KMS-11 (cell line): ENCODE data around the gene RFX1.
A peak's percentile ranks its signal among the peaks of the same experiment; 100 is the strongest.
"Not testable (repeated sequence)": the region's sequence is repeated elsewhere in the genome, so short reads cannot be mapped to it uniquely, and the experiment has no call there.

Experiments
- H2AFZ ChIP-seq: fragments of 200-600 bp; sonication (generic); 2 replicates; pipeline ENCODE4 v1.6.1; 2016; ENCODE audit warnings: antibody characterized with exemption, mixed run types, low read depth
- H3K27ac ChIP-seq: fragments of 200-600 bp; sonication (generic); 2 replicates; pipeline ENCODE4 v1.6.1; 2016; ENCODE audit warnings: mild to moderate bottlenecking, mixed run types
- H3K27me3 ChIP-seq: fragments of 200-600 bp; sonication (generic); 2 replicates; pipeline ENCODE4 v1.6.1; 2017; ENCODE audit warnings: mild to moderate bottlenecking, low read depth, mixed run types, moderate library complexity; ENCODE audit not compliant: insufficient read depth
- H3K36me3 ChIP-seq: fragments of 200-600 bp; sonication (generic); 2 replicates; pipeline ENCODE4 v1.6.1; 2017; ENCODE audit warnings: mild to moderate bottlenecking, mixed run types; ENCODE audit not compliant: insufficient read depth
- H3K4me1 ChIP-seq: fragments of 200-600 bp; sonication (generic); 2 replicates; pipeline ENCODE4 v1.6.1; 2016; ENCODE audit warnings: mild to moderate bottlenecking, low read depth, mixed run types; ENCODE audit not compliant: poor library complexity, severe bottlenecking
- H3K4me2 ChIP-seq: fragments of 200-600 bp; sonication (generic); 2 replicates; pipeline ENCODE4 v1.7.0; 2016; ENCODE audit warnings: mild to moderate bottlenecking, mixed run types
- H3K4me3 ChIP-seq: fragments of 200-600 bp; sonication (generic); IDR thresholded peaks from 2 replicates; pipeline ENCODE4 v1.6.1; 2017; ENCODE audit warnings: low read depth, low read length, mixed read lengths; ENCODE audit not compliant: insufficient read depth
- H3K79me2 ChIP-seq: fragments of 200-600 bp; sonication (generic); 2 replicates; pipeline ENCODE4 v1.6.1; 2016; ENCODE audit warnings: low read depth, mixed run types; ENCODE audit not compliant: insufficient read depth
- H3K9ac ChIP-seq: fragments of 200-600 bp; sonication (generic); 2 replicates; pipeline ENCODE4 v1.6.1; 2016; ENCODE audit warnings: mild to moderate bottlenecking, mixed run types
- H4K20me1 ChIP-seq: fragments of 200-600 bp; sonication (generic); 2 replicates; pipeline ENCODE4 v1.6.1; 2016; ENCODE audit warnings: mild to moderate bottlenecking, mixed run types; ENCODE audit not compliant: insufficient read depth
- TF ChIP-seq, protein P1 (sequence below): fragments of 200-600 bp; sonication (generic); conservative IDR thresholded peaks from 2 replicates; pipeline ENCODE4 v1.6.1; 2017; ENCODE audit warnings: low read depth, mild to moderate bottlenecking, antibody characterized with exemption, low read length, moderate library complexity, mixed read lengths

Gene RFX1

DNA sequence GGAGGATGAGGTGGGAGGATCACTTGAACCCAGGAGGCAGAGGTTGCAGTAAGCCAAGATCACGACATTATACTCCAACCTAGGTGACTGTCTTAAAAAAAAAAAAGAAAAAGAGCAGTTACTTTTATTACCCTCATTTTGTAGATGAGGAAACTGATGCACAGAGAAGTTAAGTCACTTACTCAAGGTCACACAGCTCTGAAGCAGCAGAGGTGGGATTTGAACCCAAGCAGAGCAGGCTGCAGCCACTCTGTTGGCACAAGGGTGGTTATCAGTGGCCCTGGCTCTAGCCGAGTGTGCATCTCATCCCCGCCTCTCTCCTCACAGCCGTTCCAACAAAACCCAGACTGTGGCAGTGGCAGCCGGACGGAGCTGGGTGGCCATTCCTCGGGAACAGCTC lies 33.1 kb upstream of the RFX1 start:
- Histone ChIP-seq H3K4me3 (no peak overlapping the region), H3K4me2 (no peak overlapping the region), H4K20me1 (no peaks in the 10 kb centered on the region), H2AFZ (no peak overlapping the region), H3K27ac (no peak overlapping the region), H3K27me3 (no peaks in the 10 kb centered on the region), H3K36me3 (no peaks in the 10 kb centered on the region), H3K9ac (no peak overlapping the region), H3K79me2 (peaks cover 3% of the 10 kb centered on the region; the same call in 1 of the 2 replicates), H3K4me1 (peaks cover 25% of the 10 kb centered on the region)
- TF ChIP-seq, protein P1, sequence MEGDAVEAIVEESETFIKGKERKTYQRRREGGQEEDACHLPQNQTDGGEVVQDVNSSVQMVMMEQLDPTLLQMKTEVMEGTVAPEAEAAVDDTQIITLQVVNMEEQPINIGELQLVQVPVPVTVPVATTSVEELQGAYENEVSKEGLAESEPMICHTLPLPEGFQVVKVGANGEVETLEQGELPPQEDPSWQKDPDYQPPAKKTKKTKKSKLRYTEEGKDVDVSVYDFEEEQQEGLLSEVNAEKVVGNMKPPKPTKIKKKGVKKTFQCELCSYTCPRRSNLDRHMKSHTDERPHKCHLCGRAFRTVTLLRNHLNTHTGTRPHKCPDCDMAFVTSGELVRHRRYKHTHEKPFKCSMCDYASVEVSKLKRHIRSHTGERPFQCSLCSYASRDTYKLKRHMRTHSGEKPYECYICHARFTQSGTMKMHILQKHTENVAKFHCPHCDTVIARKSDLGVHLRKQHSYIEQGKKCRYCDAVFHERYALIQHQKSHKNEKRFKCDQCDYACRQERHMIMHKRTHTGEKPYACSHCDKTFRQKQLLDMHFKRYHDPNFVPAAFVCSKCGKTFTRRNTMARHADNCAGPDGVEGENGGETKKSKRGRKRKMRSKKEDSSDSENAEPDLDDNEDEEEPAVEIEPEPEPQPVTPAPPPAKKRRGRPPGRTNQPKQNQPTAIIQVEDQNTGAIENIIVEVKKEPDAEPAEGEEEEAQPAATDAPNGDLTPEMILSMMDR: no peak

DNA sequence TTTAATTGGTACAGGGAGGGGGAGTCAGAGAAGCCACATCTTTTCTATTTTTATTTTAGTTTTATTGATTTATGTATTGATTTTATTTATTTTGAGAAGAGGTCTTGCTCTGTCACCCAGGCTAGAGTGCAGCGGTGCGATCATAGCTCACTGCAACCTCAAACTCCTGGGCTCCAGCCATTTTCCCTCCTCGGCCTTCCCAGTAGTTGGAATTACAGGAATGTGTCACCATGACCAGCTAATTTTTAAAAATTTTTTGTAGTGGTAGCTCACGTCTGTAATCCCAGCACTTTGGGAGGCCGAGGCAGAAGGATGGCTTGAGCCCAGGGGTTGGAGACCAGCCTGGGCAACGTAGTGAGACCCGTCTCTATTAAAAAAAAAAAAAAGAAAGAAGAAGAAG lies 29.6 kb upstream of the RFX1 start:
- Histone ChIP-seq H3K79me2 (peaks cover 10% of the 10 kb centered on the region), H2AFZ (no peak overlapping the region), H4K20me1 (no peaks in the 10 kb centered on the region), H3K4me1 (peaks cover 14% of the 10 kb centered on the region), H3K4me3 (no peak overlapping the region), H3K36me3 (no peaks in the 10 kb centered on the region), H3K4me2 (no peak overlapping the region), H3K27me3 (no peaks in the 10 kb centered on the region), H3K27ac (no peak overlapping the region), H3K9ac (no peak overlapping the region)
- TF ChIP-seq, protein P1: no peak

DNA sequence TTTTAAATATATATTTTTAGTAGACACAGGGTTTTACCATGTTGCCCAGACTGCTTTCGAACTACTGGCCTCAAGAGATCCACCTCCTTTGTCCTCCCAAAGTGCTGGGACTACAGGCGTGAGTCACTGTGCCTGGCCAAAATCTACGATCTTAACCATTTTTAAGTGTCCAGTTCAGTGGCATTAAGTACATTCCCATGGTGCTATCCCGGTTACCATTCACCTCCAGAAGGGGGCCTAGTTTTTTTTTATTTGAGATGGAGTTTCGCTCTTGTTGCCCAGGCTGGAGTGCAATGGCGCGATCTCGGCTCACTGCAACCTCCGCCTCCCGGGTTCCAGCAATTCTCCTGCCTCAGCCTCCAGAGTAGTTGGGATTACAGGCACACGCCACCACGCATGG lies 29.0 kb upstream of the RFX1 start:
- H3K4me2 ChIP-seq, H3K27me3 ChIP-seq, H2AFZ ChIP-seq, H3K9ac ChIP-seq, H3K27ac ChIP-seq, H3K36me3 ChIP-seq, H3K4me3 ChIP-seq, H3K4me1 ChIP-seq, H4K20me1 ChIP-seq: not testable (repeated sequence)
- peaks cover 10% of the 10 kb centered on the region for H3K79me2 ChIP-seq

DNA sequence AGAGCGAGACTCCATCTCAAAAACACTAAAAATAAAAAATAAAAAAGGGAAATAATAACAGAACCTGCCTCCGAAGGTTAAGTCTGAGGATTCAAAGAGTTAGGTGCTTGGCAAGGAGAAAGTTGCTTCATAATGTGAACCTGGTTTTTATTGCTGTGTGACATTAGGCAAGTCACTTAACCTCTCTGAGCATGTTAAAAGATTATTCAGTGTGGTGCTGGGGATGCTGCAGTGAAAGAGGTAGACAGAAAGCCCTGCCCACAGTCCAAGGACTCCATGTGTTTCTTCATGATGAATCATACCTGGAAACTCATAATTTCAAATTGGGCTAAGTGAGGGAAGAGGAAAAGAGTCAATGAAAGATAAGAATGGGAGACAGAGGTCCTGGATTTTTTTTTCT lies 27.8 kb upstream of the RFX1 start:
- no peaks in the 10 kb centered on the region for H4K20me1 ChIP-seq
- no peak overlapping the region for H3K27ac ChIP-seq
- TF ChIP-seq, protein P1: no peak
- peaks cover 9% of the 10 kb centered on the region for H3K4me1 ChIP-seq
- no peaks in the 10 kb centered on the region for H3K27me3 ChIP-seq
- no peak overlapping the region for H3K9ac ChIP-seq
- no peak overlapping the region for H3K4me3 ChIP-seq
- no peak overlapping the region for H2AFZ ChIP-seq
- H3K4me2 ChIP-seq: no peak overlapping the region
- H3K36me3 ChIP-seq: no peaks in the 10 kb centered on the region
- H3K79me2 ChIP-seq: peaks cover 10% of the 10 kb centered on the region

DNA sequence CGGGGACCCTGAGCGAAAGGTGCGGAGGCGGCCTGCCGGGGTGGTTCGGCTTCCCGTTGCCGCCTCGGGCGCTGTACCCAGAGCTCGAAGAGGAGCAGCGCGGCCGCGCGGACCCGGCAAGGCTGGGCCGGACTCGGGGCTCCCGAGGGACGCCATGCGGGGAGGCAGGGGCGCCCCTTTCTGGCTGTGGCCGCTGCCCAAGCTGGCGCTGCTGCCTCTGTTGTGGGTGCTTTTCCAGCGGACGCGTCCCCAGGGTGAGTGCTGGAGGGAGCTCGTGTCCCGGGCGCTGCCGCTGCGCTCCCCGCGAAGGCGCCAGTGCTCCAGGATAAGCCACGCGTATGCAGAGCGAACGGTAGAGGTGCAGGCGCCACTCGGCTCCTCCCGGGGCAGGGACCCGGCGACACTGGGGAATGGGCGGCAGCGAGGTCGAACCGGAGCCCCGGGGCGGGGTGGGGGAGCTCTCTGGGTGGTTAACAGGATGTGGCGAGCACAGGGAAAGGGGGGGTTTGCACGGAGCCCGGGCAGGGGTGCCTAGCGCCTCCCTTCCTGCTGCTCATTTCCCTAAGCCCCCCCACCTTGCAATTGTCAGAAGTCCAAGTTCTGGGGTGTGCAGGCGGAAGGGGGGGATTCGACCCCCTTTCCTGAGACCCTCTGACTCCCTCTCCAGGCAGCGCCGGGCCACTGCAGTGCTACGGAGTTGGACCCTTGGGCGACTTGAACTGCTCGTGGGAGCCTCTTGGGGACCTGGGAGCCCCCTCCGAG lies 25.8 kb upstream of the RFX1 start, which contains the start of gene IL27RA:
Gene IL27RA (plus strand): TSS at position 44 of the 762 bp plus-strand sequence. CDS start 111 bp downstream, at position 155.
- H3K27me3 ChIP-seq: no peaks in the 10 kb centered on the region
- TF ChIP-seq, protein P1: peak; percentile 66
- no peaks in the 10 kb centered on the region for H4K20me1 ChIP-seq
- peak within 1 kb of the TSS; percentile 89 for H2AFZ ChIP-seq
- peak within 1 kb of the TSS; percentile 84 for H3K27ac ChIP-seq
- peak within 1 kb of the TSS; percentile 78 for H3K4me2 ChIP-seq
- H3K9ac ChIP-seq: peak within 1 kb of the TSS; percentile 91
- H3K4me3 ChIP-seq: peak within 1 kb of the TSS; percentile 32
- H3K4me1 ChIP-seq: peaks cover 9% of the 10 kb centered on the region
- peaks cover 10% of the 10 kb centered on the region for H3K79me2 ChIP-seq
- no peaks in the 10 kb centered on the region for H3K36me3 ChIP-seq
